Activated CD4-positive, alpha-beta memory T cell treated with anti-CD3 and anti-CD28 coated beads for 36 hours (primary cell): Measurements from ENCODE around the gene PIGN. TPM values are rescaled to one million over a fixed set of nuclear protein-coding genes. Genes with fewer than 3 reads are reported as not detected.

Experiments used
- CTCF ChIA-PET: fragments of 350-600 bp; sonication (Branson Sonifier 250); formaldehyde crosslinking; loops from one replicate; lab custom pipeline; 2021; ENCODE audit warnings: antibody characterized with exemption, inconsistent platforms; lab: Charles Lee
- POLR2A ChIA-PET: fragments of 350-600 bp; sonication (Branson Sonifier 250); formaldehyde crosslinking; loops from one replicate; lab custom pipeline; 2021; ENCODE audit warnings: antibody characterized with exemption; lab: Charles Lee
- DNase-seq: peaks from one replicate; pipeline ENCODE4 v3.0.0-alpha.2; 2020
- H3K27ac Mint-ChIP-seq: one replicate; pipeline ENCODE4 v1.8.0; 2021; ENCODE audit warnings: mixed read lengths
- H3K27me3 Mint-ChIP-seq: one replicate; pipeline ENCODE4 v1.8.0; 2021; ENCODE audit warnings: mixed read lengths
- H3K36me3 Mint-ChIP-seq: one replicate; pipeline ENCODE4 v1.8.0; 2021; ENCODE audit warnings: mixed read lengths
- H3K4me1 Mint-ChIP-seq: one replicate; pipeline ENCODE4 v1.8.0; 2021; ENCODE audit warnings: low read depth, mixed read lengths
- H3K4me3 Mint-ChIP-seq: one replicate; pipeline ENCODE4 v1.8.0; 2021; ENCODE audit warnings: mild to moderate bottlenecking, mixed read lengths
- H3K9me3 Mint-ChIP-seq: one replicate; pipeline ENCODE4 v1.8.0; 2021; ENCODE audit warnings: mixed read lengths
- intact Hi-C: fragments of 100-400 bp; cut with micrococcal nuclease; formaldehyde crosslinking; loops from one replicate; pipeline ENCODE4 v1.15.1; 2023
- total RNA-seq, 2 experiments: library from RNA; stranded (reverse); gene quantifications; one replicate each; pipeline ENCODE4 v1.2.3, GENCODE V29; 2021

The PIGN gene
- total RNA-seq, 2 experiments from 2014 or later, result 26.2 to 27.8 TPM

DNA sequence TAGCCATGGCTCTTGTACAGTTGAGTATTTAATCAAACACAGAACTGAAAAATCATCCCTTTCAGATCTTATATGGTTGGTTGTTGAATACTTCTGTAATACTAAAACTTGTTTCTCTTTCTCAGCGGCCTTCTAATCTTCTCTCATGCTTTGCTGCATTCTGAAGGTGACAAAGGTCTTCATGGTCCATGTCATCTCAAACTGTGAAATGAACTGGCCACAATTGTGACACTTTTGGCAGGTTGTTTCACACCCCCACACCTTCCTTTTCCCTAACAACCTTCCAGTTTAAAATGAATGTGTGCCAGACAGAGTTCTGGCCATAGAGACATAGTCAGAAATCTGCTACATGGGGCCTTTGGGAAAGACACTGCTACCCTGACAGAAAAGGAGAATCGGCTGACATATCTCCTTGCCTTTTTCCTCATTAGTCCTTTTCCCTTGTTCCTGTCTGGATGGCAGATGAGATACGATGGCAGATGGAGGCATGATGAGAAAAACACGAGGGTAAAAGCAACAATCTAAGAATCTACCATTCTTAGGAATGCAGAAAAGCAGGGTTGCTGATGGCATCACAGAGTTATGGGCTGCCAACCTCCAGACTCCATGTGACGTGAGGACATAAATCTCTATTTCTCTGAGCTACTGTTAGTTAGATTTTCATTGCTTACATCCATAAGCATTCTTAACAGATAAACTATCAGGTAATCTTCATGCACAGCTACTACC lies 106.5 kb downstream of the PIGN start:
- Mint-ChIP-seq H3K9me3 (no peaks in the 10 kb centered on the region), H3K36me3 (peaks cover 9% of the 10 kb centered on the region), H3K27ac (no peak overlapping the region), H3K4me1 (no peaks in the 10 kb centered on the region), H3K27me3 (no peaks in the 10 kb centered on the region), H3K4me3 (no peak overlapping the region)
- DNase-seq, result no peak
- ChIA-PET POLR2A (no interaction called here), CTCF (interaction anchor here (0.6 kb wide), 1 partner anchor 306 kb away, joined by 3 read pairs; no protein-coding TSS in a partner anchor)
- intact Hi-C loops, result no loop called here

GRCh38 chr18:62073461-62074281 lies 113.2 kb downstream of the PIGN start:
- intact Hi-C loops, result no loop called here
- no peaks in the 10 kb centered on the region for H3K4me1 Mint-ChIP-seq
- peaks cover 5% of the 10 kb centered on the region for H3K36me3 Mint-ChIP-seq
- H3K27ac Mint-ChIP-seq, result no peak overlapping the region
- POLR2A ChIA-PET, result no interaction called here
- H3K27me3 Mint-ChIP-seq, result no peaks in the 10 kb centered on the region
- CTCF ChIA-PET, result no interaction called here
- no peaks in the 10 kb centered on the region for H3K9me3 Mint-ChIP-seq
- H3K4me3 Mint-ChIP-seq, result no peak overlapping the region
- DNase-seq, result no peak

GRCh38 chr18:62072370-62072769 lies 114.5 kb downstream of the PIGN start:
- H3K27me3 Mint-ChIP-seq, result no peaks in the 10 kb centered on the region
- POLR2A ChIA-PET, result no interaction called here
- H3K4me1 Mint-ChIP-seq, result no peaks in the 10 kb centered on the region
- DNase-seq, result no peak
- peaks cover 17% of the 10 kb centered on the region for H3K36me3 Mint-ChIP-seq
- CTCF ChIA-PET, result no interaction called here
- no peak overlapping the region for H3K4me3 Mint-ChIP-seq
- no peak overlapping the region for H3K27ac Mint-ChIP-seq
- H3K9me3 Mint-ChIP-seq, result no peaks in the 10 kb centered on the region
- intact Hi-C loops, result no loop called here

- Mint-ChIP-seq H3K27ac (no peak overlapping the region), H3K9me3 (no peaks in the 10 kb centered on the region), H3K4me3 (no peak overlapping the region), H3K4me1 (no peaks in the 10 kb centered on the region), H3K36me3 (peaks cover 17% of the 10 kb centered on the region), H3K27me3 (no peaks in the 10 kb centered on the region)
- intact Hi-C loops, result no loop called here
- CTCF ChIA-PET, result no interaction called here
- POLR2A ChIA-PET, result no interaction called here
- DNase-seq, result no peak
Measured at GRCh38 chr18:62071071-62071470, 115.8 kb downstream of the PIGN start.

DNA sequence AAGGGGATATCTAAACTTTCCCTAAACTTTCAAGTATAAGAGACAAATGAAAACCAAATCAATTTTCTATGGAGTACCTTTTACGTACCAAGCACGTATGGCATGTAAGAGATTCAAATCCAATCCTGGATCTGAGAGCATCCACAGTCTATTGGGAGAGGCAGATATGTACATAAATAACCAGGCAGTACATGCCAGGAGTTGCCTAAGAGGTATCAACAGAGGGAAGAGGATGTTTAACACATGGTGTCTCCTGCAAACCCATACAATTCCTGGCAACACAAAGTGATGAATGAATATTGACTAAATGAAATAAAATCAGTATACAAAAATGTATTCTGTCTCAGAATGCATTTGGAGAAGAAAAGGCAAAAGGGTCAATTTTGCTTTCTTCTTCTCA lies 116.6 kb downstream of the PIGN start:
- DNase-seq, result no peak
- Mint-ChIP-seq H3K36me3 (peaks cover 17% of the 10 kb centered on the region), H3K27ac (no peak overlapping the region), H3K9me3 (no peaks in the 10 kb centered on the region), H3K4me1 (no peaks in the 10 kb centered on the region), H3K27me3 (no peaks in the 10 kb centered on the region), H3K4me3 (no peak overlapping the region)
- ChIA-PET CTCF (no interaction called here), POLR2A (no interaction called here)
- intact Hi-C loops, result no loop called here

- POLR2A ChIA-PET, result no interaction called here
- Mint-ChIP-seq H3K27ac (no peak overlapping the region), H3K9me3 (no peaks in the 10 kb centered on the region), H3K36me3 (peaks cover 17% of the 10 kb centered on the region), H3K4me3 (no peak overlapping the region), H3K27me3 (no peaks in the 10 kb centered on the region), H3K4me1 (no peaks in the 10 kb centered on the region)
- CTCF ChIA-PET, result no interaction called here
- intact Hi-C loops, result no loop called here
- DNase-seq, result no peak
Measured at GRCh38 chr18:62069556-62069955, 117.3 kb downstream of the PIGN start.

DNA sequence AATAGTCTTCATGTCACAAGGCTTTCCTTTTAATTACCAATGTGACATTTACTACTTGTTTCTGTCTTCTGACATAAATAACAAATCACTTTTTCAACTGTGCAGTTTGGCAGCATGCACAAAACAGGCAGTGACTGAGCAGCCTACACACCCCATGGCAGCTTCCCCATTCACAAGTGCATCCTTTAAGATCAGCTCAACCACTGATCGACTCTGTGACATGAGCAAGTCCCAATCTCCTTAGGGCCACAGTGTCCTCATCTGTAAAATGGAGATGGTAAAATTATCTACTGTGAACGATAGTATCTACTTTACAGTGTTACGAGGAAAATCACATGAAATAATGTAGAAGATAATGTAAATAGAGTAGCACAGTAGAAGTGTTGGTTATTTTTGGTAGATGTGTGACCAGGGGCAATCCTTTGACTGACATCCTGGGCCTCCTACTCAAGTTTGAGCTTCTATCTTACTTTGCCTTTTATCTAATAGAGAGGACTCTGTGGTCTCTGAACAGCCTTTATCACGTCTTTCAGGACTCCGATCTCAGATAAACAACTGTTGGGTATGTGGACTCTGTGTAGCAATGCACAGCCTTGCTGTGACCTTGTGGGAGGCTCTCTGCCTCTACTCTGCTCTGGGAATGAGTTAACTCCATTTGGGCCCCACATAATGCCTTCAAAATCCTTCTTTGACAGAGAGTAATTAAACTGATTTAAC lies 120.6 kb downstream of the PIGN start:
- Mint-ChIP-seq H3K27ac (no peak overlapping the region), H3K4me1 (no peaks in the 10 kb centered on the region), H3K36me3 (peaks cover 26% of the 10 kb centered on the region), H3K4me3 (no peak overlapping the region), H3K27me3 (no peaks in the 10 kb centered on the region), H3K9me3 (peaks cover 5% of the 10 kb centered on the region)
- ChIA-PET POLR2A (no interaction called here), CTCF (no interaction called here)
- intact Hi-C loops, result no loop called here
- DNase-seq, result no peak

DNA sequence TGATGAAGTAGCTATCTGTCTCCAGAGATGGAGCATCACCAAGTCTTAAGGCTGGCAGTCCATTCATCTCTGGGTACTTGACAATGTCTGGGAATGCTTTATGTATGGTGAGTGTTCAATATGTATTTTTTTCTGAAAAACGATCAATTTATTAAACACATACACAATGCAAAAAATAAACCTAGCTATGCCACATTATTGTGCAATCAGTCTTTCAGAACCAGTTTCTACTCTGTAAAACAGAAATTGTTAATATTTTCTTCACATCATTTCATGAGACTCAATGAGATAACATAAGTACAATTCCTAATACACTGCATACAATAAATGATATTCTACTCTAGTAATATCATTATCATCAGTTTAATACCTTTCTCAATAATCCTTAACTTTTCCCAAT lies 122.5 kb downstream of the PIGN start:
- peaks cover 8% of the 10 kb centered on the region for H3K9me3 Mint-ChIP-seq
- no peak for DNase-seq
- H3K27ac Mint-ChIP-seq, result no peak overlapping the region

DNA sequence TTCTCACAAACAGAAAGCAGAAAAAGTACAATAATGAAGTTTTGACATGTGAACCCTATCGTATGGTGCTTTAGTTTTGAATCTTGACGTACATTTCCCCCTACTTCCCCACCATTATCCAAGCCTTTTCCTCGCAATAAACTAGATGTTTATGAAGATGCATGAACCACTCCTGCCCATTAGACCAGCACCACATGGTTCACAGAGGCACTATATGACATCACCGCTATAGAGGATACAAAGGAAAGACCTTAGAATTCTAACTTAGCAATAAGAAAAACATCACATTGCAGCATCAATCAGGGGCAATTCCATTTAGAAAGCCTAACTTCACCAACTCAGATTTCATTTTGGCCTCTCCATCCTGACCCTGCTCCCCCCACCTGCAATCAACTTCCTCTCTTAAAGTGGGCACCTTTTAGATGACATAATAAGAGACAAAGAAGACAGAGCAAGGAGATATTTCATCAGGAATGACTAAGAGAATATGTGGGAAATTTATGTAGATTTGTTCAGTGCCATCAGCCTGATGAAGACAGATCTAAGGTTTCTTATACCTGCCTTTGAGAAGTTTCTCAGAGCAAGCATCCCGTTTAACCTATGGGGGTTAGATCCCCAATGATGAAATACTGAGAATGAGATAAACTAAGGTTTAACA lies 124.9 kb downstream of the PIGN start:
- ChIA-PET CTCF (no interaction called here), POLR2A (no interaction called here)
- no peaks in the 10 kb centered on the region for H3K4me1 Mint-ChIP-seq
- no peak overlapping the region for H3K4me3 Mint-ChIP-seq
- no peak for DNase-seq
- intact Hi-C loops, result no loop called here
- H3K27ac Mint-ChIP-seq, result no peak overlapping the region
- H3K27me3 Mint-ChIP-seq, result no peaks in the 10 kb centered on the region
- peaks cover 35% of the 10 kb centered on the region for H3K36me3 Mint-ChIP-seq
- H3K9me3 Mint-ChIP-seq, result peaks cover 13% of the 10 kb centered on the region

More for the DNA sequence above, 122.5 kb downstream of the PIGN start:
- intact Hi-C loops, result no loop called here
- H3K36me3 Mint-ChIP-seq, result peaks cover 34% of the 10 kb centered on the region
- ChIA-PET CTCF (no interaction called here), POLR2A (no interaction called here)
- no peaks in the 10 kb centered on the region for H3K4me1 Mint-ChIP-seq
- no peak overlapping the region for H3K4me3 Mint-ChIP-seq
- H3K27me3 Mint-ChIP-seq, result no peaks in the 10 kb centered on the region

GRCh38 chr18:62060820-62061219 lies 126.0 kb downstream of the PIGN start:
- H3K27me3 Mint-ChIP-seq, result no peaks in the 10 kb centered on the region
- H3K4me1 Mint-ChIP-seq, result no peaks in the 10 kb centered on the region
- ChIA-PET POLR2A (no interaction called here), CTCF (no interaction called here)
- H3K9me3 Mint-ChIP-seq, result peaks cover 13% of the 10 kb centered on the region
- no peak overlapping the region for H3K4me3 Mint-ChIP-seq
- no peak for DNase-seq
- H3K36me3 Mint-ChIP-seq, result peaks cover 35% of the 10 kb centered on the region
- intact Hi-C loops, result no loop called here
- no peak overlapping the region for H3K27ac Mint-ChIP-seq

GRCh38 chr18:62054929-62055498 lies 131.8 kb downstream of the PIGN start:
- H3K4me3 Mint-ChIP-seq, result no peak overlapping the region
- CTCF ChIA-PET, result no interaction called here
- no peaks in the 10 kb centered on the region for H3K4me1 Mint-ChIP-seq

DNA sequence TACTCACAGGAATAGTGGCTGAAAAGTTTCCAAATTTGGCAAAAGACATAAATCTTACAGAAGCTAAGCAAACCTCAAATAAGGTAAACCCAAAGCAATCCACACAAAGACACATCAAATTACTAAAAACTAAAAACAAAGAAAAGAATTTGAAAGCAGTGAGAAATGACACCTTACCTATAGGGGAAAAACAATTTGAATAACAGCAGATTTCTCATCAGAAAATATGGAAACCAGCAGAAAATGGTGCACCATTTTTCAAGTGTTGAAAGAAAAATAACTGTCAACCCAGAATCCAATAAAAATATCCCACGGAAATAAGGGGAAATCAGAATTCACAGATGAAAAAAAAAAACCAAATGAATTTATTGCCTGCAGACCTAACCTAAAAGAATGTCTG lies 138.6 kb downstream of the PIGN start:
- H3K27me3 Mint-ChIP-seq, result no peaks in the 10 kb centered on the region
- no peak for DNase-seq
- intact Hi-C loops, result no loop called here
- no peak overlapping the region for H3K4me3 Mint-ChIP-seq
- peaks cover 11% of the 10 kb centered on the region for H3K9me3 Mint-ChIP-seq
- ChIA-PET CTCF (no interaction called here), POLR2A (no interaction called here)
- no peak overlapping the region for H3K27ac Mint-ChIP-seq
- H3K4me1 Mint-ChIP-seq, result no peaks in the 10 kb centered on the region
- peaks cover 21% of the 10 kb centered on the region for H3K36me3 Mint-ChIP-seq

More at GRCh38 chr18:62054929-62055498, 131.8 kb downstream of the PIGN start:
- Mint-ChIP-seq H3K27ac (no peak overlapping the region), H3K27me3 (no peaks in the 10 kb centered on the region), H3K36me3 (peaks cover 32% of the 10 kb centered on the region), H3K9me3 (peaks cover 12% of the 10 kb centered on the region)
- intact Hi-C loops, result no loop called here
- POLR2A ChIA-PET, result no interaction called here
- no peak for DNase-seq
